ENCODE data around the gene UNC5B. TPM values are rescaled to one million over a fixed set of nuclear protein-coding genes. Genes with fewer than 3 reads are reported as not detected.

UNC5B gene
- total RNA-seq, 1 donor from 2014 or later = 22.4 TPM

DNA sequence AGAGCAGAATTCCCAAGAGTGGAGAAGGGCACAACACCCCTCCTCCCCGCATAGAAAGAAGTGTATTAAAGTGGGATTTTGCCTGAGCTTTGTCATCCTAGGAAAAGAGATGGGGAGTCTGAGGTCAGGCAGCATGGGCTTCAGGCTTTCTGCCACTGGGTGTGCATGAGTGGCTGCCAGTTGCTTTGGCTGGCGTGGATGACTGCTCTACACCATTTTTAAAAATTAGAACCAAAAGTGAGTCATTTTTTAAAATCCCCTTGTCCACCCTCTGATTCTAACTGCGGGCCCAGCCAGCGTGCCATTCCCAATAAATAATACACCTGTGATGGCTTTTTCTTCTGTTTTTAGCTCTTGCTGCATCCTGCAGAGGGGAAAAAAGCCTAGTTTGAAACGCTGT lies 120.1 kb downstream of the UNC5B start:
- no peak overlapping the region for H3K27ac Mint-ChIP-seq
- no peaks in the 10 kb centered on the region for H3K27me3 Mint-ChIP-seq
- H3K4me1 Mint-ChIP-seq (ENCODE audit: unreplicated experiment) = peaks cover 35% of the 10 kb centered on the region
- H3K9me3 Mint-ChIP-seq = no peaks in the 10 kb centered on the region
- DNase-seq (ENCODE audit: extremely low spot score, unreplicated experiment) = no peak
- no peaks in the 10 kb centered on the region for H3K36me3 Mint-ChIP-seq
- H3K4me3 Mint-ChIP-seq = no peak overlapping the region
- TF ChIP-seq, protein P1, sequence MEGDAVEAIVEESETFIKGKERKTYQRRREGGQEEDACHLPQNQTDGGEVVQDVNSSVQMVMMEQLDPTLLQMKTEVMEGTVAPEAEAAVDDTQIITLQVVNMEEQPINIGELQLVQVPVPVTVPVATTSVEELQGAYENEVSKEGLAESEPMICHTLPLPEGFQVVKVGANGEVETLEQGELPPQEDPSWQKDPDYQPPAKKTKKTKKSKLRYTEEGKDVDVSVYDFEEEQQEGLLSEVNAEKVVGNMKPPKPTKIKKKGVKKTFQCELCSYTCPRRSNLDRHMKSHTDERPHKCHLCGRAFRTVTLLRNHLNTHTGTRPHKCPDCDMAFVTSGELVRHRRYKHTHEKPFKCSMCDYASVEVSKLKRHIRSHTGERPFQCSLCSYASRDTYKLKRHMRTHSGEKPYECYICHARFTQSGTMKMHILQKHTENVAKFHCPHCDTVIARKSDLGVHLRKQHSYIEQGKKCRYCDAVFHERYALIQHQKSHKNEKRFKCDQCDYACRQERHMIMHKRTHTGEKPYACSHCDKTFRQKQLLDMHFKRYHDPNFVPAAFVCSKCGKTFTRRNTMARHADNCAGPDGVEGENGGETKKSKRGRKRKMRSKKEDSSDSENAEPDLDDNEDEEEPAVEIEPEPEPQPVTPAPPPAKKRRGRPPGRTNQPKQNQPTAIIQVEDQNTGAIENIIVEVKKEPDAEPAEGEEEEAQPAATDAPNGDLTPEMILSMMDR (conservative IDR thresholded peaks at IDR 0.05) = no peak

DNA sequence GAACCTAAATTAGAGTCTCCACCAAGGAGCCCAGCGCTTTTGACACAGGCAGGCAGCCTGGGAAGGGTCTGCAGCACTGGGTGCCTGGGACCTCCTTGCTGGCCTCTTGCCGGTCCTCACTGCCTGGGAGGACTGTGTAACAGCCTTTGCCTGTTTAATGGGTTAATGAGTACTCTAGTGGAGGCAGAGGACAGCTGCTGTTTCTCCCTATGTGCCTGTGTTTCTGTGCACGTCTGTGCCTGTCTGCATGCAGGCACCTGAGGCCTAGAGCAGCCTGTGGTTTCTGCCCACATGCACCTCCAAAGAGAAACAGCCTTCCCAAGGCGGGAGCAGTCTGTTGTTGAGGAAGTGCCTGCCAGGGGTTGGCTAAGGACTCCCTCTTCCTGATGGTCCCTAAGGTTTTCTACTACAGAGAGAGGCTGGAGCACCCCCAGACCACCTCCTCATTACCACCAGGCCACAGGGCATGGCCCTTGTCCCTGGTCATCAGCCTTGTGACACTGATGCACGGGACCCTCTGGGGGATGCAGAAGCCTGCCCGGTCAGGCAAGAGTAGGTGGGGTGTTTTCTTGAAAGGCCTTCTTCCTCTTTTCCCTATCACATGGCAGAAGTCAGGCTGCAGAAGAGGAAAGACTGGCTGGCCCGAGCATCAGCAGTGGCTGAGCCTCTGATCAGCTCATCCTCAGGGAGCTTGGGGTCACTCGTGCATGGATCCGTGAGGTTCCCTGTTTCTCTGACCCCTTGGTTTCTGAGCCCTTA lies 120.9 kb downstream of the UNC5B start:
- H3K9me3 Mint-ChIP-seq = no peaks in the 10 kb centered on the region
- no peak overlapping the region for H3K4me3 Mint-ChIP-seq
- no peak for DNase-seq (ENCODE audit: extremely low spot score, unreplicated experiment)
- TF ChIP-seq, protein P1 (conservative IDR thresholded peaks at IDR 0.05) = no peak
- H3K4me1 Mint-ChIP-seq (ENCODE audit: unreplicated experiment) = peaks cover 35% of the 10 kb centered on the region
- H3K36me3 Mint-ChIP-seq = no peaks in the 10 kb centered on the region
- peak overlapping the region; percentile 59 for H3K27ac Mint-ChIP-seq
- no peaks in the 10 kb centered on the region for H3K27me3 Mint-ChIP-seq

GRCh38 chr10:71334221-71334791 lies 121.9 kb downstream of the UNC5B start:
- Mint-ChIP-seq H3K27ac (peak overlapping the region; percentile 59), H3K4me1 (ENCODE audit: unreplicated experiment) (peaks cover 41% of the 10 kb centered on the region), H3K4me3 (peak overlapping the region; percentile 2), H3K27me3 (no peaks in the 10 kb centered on the region), H3K36me3 (no peaks in the 10 kb centered on the region), H3K9me3 (no peaks in the 10 kb centered on the region)
- no peak for DNase-seq (ENCODE audit: extremely low spot score, unreplicated experiment)
- TF ChIP-seq, protein P1 (conservative IDR thresholded peaks at IDR 0.05) = no peak

- no peak for DNase-seq (ENCODE audit: extremely low spot score, unreplicated experiment)
- no peaks in the 10 kb centered on the region for H3K36me3 Mint-ChIP-seq
- TF ChIP-seq, protein P1 (conservative IDR thresholded peaks at IDR 0.05) = no peak
- no peaks in the 10 kb centered on the region for H3K9me3 Mint-ChIP-seq
- H3K4me1 Mint-ChIP-seq (ENCODE audit: unreplicated experiment) = peaks cover 50% of the 10 kb centered on the region
- H3K4me3 Mint-ChIP-seq = no peak overlapping the region
- peak overlapping the region; percentile 34 for H3K27ac Mint-ChIP-seq
- no peaks in the 10 kb centered on the region for H3K27me3 Mint-ChIP-seq
These were observed 122.9 kb downstream of the UNC5B start for GRCh38 chr10:71335173-71335708.

- no peaks in the 10 kb centered on the region for H3K9me3 Mint-ChIP-seq
- peaks cover 61% of the 10 kb centered on the region for H3K4me1 Mint-ChIP-seq (ENCODE audit: unreplicated experiment)
- peak overlapping the region; percentile 7 for H3K27ac Mint-ChIP-seq
These were observed 124.3 kb downstream of the UNC5B start for GRCh38 chr10:71336632-71337031.

More at GRCh38 chr10:71336632-71337031, 124.3 kb downstream of the UNC5B start:
- DNase-seq (ENCODE audit: extremely low spot score, unreplicated experiment) = no peak
- TF ChIP-seq, protein P1 (conservative IDR thresholded peaks at IDR 0.05) = no peak
- H3K27me3 Mint-ChIP-seq = no peaks in the 10 kb centered on the region
- peak overlapping the region; percentile 16 for H3K4me3 Mint-ChIP-seq
- H3K36me3 Mint-ChIP-seq = no peaks in the 10 kb centered on the region
